Measurements from ENCODE around the gene PIGBOS1. TPM values are rescaled to one million over a fixed set of nuclear protein-coding genes. Genes with fewer than 3 reads are reported as not detected.

Gene PIGBOS1
- total and polyA plus RNA-seq, 2 experiments from 2014 or later, result 9.1 to 16.7 TPM

DNA sequence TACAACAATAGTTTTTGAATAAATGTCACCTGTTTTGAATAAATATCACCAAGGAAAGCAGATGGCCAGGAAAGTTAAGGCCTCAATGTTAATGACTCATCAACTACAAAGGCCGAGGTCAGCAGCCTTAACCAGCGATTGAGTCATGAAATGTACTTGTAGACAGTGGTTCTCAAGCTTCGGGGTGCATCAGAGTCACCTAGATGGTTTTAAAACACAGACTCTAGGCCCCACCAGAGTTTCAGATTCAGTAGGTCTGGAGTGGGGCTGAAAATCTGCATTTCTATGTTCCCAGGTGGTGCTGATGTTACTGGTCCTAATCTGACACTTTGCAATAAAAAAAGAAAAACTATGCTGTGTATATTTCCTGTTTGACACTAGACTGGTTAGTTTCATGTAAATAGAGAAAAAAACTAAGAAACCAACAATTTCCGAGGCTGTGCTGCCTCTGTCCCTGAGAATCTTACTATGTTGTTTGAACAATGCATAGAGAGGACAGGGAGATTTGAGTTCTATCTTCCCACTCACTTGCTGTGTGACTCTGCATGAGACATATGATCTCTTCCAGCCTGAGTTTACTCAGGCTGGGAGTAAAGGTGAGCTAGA lies 39.1 kb downstream of the PIGBOS1 start:
- H3K4me2 ChIP-seq, result no peak overlapping the region

More for the DNA sequence above, 39.1 kb downstream of the PIGBOS1 start:
- no peaks in the 10 kb centered on the region for H3K27me3 Mint-ChIP-seq (ENCODE audit: insufficient read depth, low read depth, poor library complexity)
- peaks cover 6% of the 10 kb centered on the region for H3K4me1 Mint-ChIP-seq
- Histone ChIP-seq H3K4me3 (no peak overlapping the region), H3K9me2 (ENCODE audit: insufficient read depth) (no peaks in the 10 kb centered on the region), H3F3A (replicated peaks; ENCODE audit: low read depth) (no peaks in the 10 kb centered on the region), H3K36me3 (ENCODE audit: insufficient read depth) (no peaks in the 10 kb centered on the region), H2AFZ (no peak overlapping the region), H3K79me2 (replicated peaks; ENCODE audit: insufficient read depth) (no peaks in the 10 kb centered on the region), H3K27ac (ENCODE audit: low read depth) (no peak overlapping the region), H4K20me1 (replicated peaks; ENCODE audit: insufficient read depth) (no peaks in the 10 kb centered on the region), H3K4me1 (ENCODE audit: insufficient read depth) (no peaks in the 10 kb centered on the region), H3K27me3 (ENCODE audit: insufficient read depth) (no peaks in the 10 kb centered on the region)
- ATAC-seq, result no peak
- TF ChIP-seq, protein P1, sequence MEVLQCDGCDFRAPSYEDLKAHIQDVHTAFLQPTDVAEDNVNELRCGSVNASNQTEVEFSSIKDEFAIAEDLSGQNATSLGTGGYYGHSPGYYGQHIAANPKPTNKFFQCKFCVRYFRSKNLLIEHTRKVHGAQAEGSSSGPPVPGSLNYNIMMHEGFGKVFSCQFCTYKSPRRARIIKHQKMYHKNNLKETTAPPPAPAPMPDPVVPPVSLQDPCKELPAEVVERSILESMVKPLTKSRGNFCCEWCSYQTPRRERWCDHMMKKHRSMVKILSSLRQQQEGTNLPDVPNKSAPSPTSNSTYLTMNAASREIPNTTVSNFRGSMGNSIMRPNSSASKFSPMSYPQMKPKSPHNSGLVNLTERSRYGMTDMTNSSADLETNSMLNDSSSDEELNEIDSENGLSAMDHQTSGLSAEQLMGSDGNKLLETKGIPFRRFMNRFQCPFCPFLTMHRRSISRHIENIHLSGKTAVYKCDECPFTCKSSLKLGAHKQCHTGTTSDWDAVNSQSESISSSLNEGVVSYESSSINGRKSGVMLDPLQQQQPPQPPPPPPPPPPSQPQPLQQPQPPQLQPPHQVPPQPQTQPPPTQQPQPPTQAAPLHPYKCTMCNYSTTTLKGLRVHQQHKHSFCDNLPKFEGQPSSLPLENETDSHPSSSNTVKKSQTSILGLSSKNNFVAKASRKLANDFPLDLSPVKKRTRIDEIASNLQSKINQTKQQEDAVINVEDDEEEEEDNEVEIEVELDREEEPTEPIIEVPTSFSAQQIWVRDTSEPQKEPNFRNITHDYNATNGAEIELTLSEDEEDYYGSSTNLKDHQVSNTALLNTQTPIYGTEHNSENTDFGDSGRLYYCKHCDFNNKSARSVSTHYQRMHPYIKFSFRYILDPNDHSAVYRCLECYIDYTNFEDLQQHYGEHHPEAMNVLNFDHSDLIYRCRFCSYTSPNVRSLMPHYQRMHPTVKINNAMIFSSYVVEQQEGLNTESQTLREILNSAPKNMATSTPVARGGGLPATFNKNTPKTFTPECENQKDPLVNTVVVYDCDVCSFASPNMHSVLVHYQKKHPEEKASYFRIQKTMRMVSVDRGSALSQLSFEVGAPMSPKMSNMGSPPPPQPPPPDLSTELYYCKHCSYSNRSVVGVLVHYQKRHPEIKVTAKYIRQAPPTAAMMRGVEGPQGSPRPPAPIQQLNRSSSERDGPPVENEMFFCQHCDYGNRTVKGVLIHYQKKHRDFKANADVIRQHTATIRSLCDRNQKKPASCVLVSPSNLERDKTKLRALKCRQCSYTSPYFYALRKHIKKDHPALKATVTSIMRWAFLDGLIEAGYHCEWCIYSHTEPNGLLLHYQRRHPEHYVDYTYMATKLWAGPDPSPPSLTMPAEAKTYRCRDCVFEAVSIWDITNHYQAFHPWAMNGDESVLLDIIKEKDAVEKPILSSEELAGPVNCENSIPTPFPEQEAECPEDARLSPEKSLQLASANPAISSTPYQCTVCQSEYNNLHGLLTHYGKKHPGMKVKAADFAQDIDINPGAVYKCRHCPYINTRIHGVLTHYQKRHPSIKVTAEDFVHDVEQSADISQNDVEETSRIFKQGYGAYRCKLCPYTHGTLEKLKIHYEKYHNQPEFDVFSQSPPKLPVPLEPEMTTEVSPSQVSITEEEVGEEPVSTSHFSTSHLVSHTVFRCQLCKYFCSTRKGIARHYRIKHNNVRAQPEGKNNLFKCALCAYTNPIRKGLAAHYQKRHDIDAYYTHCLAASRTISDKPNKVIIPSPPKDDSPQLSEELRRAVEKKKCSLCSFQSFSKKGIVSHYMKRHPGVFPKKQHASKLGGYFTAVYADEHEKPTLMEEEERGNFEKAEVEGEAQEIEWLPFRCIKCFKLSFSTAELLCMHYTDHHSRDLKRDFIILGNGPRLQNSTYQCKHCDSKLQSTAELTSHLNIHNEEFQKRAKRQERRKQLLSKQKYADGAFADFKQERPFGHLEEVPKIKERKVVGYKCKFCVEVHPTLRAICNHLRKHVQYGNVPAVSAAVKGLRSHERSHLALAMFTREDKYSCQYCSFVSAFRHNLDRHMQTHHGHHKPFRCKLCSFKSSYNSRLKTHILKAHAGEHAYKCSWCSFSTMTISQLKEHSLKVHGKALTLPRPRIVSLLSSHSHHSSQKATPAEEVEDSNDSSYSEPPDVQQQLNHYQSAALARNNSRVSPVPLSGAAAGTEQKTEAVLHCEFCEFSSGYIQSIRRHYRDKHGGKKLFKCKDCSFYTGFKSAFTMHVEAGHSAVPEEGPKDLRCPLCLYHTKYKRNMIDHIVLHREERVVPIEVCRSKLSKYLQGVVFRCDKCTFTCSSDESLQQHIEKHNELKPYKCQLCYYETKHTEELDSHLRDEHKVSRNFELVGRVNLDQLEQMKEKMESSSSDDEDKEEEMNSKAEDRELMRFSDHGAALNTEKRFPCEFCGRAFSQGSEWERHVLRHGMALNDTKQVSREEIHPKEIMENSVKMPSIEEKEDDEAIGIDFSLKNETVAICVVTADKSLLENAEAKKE (CRISPR knock-in tag; IDR thresholded peaks at IDR 0.05), result no peak
- TF ChIP-seq, protein P2, sequence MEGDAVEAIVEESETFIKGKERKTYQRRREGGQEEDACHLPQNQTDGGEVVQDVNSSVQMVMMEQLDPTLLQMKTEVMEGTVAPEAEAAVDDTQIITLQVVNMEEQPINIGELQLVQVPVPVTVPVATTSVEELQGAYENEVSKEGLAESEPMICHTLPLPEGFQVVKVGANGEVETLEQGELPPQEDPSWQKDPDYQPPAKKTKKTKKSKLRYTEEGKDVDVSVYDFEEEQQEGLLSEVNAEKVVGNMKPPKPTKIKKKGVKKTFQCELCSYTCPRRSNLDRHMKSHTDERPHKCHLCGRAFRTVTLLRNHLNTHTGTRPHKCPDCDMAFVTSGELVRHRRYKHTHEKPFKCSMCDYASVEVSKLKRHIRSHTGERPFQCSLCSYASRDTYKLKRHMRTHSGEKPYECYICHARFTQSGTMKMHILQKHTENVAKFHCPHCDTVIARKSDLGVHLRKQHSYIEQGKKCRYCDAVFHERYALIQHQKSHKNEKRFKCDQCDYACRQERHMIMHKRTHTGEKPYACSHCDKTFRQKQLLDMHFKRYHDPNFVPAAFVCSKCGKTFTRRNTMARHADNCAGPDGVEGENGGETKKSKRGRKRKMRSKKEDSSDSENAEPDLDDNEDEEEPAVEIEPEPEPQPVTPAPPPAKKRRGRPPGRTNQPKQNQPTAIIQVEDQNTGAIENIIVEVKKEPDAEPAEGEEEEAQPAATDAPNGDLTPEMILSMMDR (conservative IDR thresholded peaks at IDR 0.05; ENCODE audit: low read depth in 2 of 2), result no peak
- no peak for TF ChIP-seq CREB1 (CRISPR knock-in tag; IDR thresholded peaks at IDR 0.05; ENCODE audit: low read depth)
- TF ChIP-seq JUNB (IDR thresholded peaks at IDR 0.05; ENCODE audit: unreplicated experiment), result no peak
- TF ChIP-seq ZNF331 (CRISPR knock-in tag; IDR thresholded peaks at IDR 0.05; ENCODE audit: low read depth), result no peak
- TF ChIP-seq, protein P3, sequence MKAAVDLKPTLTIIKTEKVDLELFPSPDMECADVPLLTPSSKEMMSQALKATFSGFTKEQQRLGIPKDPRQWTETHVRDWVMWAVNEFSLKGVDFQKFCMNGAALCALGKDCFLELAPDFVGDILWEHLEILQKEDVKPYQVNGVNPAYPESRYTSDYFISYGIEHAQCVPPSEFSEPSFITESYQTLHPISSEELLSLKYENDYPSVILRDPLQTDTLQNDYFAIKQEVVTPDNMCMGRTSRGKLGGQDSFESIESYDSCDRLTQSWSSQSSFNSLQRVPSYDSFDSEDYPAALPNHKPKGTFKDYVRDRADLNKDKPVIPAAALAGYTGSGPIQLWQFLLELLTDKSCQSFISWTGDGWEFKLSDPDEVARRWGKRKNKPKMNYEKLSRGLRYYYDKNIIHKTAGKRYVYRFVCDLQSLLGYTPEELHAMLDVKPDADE (IDR thresholded peaks at IDR 0.05), result no peak
- TF ChIP-seq, protein P4, sequence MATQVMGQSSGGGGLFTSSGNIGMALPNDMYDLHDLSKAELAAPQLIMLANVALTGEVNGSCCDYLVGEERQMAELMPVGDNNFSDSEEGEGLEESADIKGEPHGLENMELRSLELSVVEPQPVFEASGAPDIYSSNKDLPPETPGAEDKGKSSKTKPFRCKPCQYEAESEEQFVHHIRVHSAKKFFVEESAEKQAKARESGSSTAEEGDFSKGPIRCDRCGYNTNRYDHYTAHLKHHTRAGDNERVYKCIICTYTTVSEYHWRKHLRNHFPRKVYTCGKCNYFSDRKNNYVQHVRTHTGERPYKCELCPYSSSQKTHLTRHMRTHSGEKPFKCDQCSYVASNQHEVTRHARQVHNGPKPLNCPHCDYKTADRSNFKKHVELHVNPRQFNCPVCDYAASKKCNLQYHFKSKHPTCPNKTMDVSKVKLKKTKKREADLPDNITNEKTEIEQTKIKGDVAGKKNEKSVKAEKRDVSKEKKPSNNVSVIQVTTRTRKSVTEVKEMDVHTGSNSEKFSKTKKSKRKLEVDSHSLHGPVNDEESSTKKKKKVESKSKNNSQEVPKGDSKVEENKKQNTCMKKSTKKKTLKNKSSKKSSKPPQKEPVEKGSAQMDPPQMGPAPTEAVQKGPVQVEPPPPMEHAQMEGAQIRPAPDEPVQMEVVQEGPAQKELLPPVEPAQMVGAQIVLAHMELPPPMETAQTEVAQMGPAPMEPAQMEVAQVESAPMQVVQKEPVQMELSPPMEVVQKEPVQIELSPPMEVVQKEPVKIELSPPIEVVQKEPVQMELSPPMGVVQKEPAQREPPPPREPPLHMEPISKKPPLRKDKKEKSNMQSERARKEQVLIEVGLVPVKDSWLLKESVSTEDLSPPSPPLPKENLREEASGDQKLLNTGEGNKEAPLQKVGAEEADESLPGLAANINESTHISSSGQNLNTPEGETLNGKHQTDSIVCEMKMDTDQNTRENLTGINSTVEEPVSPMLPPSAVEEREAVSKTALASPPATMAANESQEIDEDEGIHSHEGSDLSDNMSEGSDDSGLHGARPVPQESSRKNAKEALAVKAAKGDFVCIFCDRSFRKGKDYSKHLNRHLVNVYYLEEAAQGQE (IDR thresholded peaks at IDR 0.05; ENCODE audit: unreplicated experiment), result no peak
- no peak for TF ChIP-seq EZH2 (IDR thresholded peaks at IDR 0.05; ENCODE audit: low read depth, unreplicated experiment)
- no peak for TF ChIP-seq POLR2AphosphoS5 (IDR thresholded peaks at IDR 0.05; ENCODE audit: low read depth)
- no peak for TF ChIP-seq ZNF114 (CRISPR knock-in tag; IDR thresholded peaks at IDR 0.05)
- TF ChIP-seq EZH2phosphoT487 (IDR thresholded peaks at IDR 0.05; ENCODE audit: unreplicated experiment), result no peak
- no peak for TF ChIP-seq STAT1 (IDR thresholded peaks at IDR 0.05; ENCODE audit: unreplicated experiment)
- no peak for TF ChIP-seq NANOG (IDR thresholded peaks at IDR 0.05; ENCODE audit: borderline replicate concordance)
- H3K27ac Mint-ChIP-seq, result no peak overlapping the region
- no peaks in the 10 kb centered on the region for H3K36me3 Mint-ChIP-seq (ENCODE audit: low read depth)
- H3K4me3 Mint-ChIP-seq, result no peak overlapping the region
- no peak for DNase-seq (ENCODE audit: low spot score)
- no peaks in the 10 kb centered on the region for H3K9me3 Mint-ChIP-seq

Data from GM23338 (cell line).